NCI-H524 treated with DMSO at 0.1 percent for 48 hours (cell line): ENCODE data around the gene WDPCP.
"Not testable (repeated sequence)": the region's sequence is repeated elsewhere in the genome, so short reads cannot be mapped to it uniquely, and the experiment has no call there.

Source experiments
- DNase-seq: peaks from one replicate; lab custom pipeline; 2025; lab: John Stamatoyannopoulos, UW

Gene WDPCP

GRCh38 chr2:63539416-63540162, 48.7 kb downstream of the WDPCP start:
- no peak for DNase-seq

GRCh38 chr2:63538390-63538789, 49.9 kb downstream of the WDPCP start:
- no peak for DNase-seq

- DNase-seq = no peak
These were observed 51.0 kb downstream of the WDPCP start for GRCh38 chr2:63537306-63537705.

GRCh38 chr2:63530704-63531279, 57.5 kb downstream of the WDPCP start:
- no peak for DNase-seq

- no peak for DNase-seq
These were observed 62.4 kb downstream of the WDPCP start for GRCh38 chr2:63525905-63526304.

- DNase-seq = no peak
These were observed 65.3 kb downstream of the WDPCP start for GRCh38 chr2:63522950-63523349.

GRCh38 chr2:63520793-63521192, 67.5 kb downstream of the WDPCP start:
- no peak for DNase-seq

- DNase-seq = no peak
These were observed 73.5 kb downstream of the WDPCP start for GRCh38 chr2:63514781-63515180.

- no peak for DNase-seq
These were observed 74.0 kb downstream of the WDPCP start for GRCh38 chr2:63514237-63514716.

- no peak for DNase-seq
These were observed 82.0 kb downstream of the WDPCP start for GRCh38 chr2:63506320-63506719.

- DNase-seq = no peak
These were observed 84.5 kb downstream of the WDPCP start for GRCh38 chr2:63503818-63504217.

- no peak for DNase-seq
These were observed 87.9 kb downstream of the WDPCP start for GRCh38 chr2:63500398-63500797.

- DNase-seq = no peak
These were observed 90.7 kb downstream of the WDPCP start for GRCh38 chr2:63497576-63497975.

- DNase-seq = no peak
These were observed 93.3 kb downstream of the WDPCP start for GRCh38 chr2:63494968-63495367.

- no peak for DNase-seq
These were observed 94.2 kb downstream of the WDPCP start for GRCh38 chr2:63494100-63494499.

GRCh38 chr2:63488118-63488713, 100.1 kb downstream of the WDPCP start:
- no peak for DNase-seq

- no peak for DNase-seq
These were observed 101.4 kb downstream of the WDPCP start for GRCh38 chr2:63486861-63487290.

- DNase-seq = no peak
These were observed 103.4 kb downstream of the WDPCP start for GRCh38 chr2:63484901-63485300.

- no peak for DNase-seq
These were observed 103.8 kb downstream of the WDPCP start for GRCh38 chr2:63484481-63484880.

- no peak for DNase-seq
These were observed 110.6 kb downstream of the WDPCP start for GRCh38 chr2:63477686-63478085.

GRCh38 chr2:63469313-63469712, 119.0 kb downstream of the WDPCP start:
- not testable (repeated sequence) for DNase-seq

- DNase-seq = no peak
These were observed 122.6 kb downstream of the WDPCP start for GRCh38 chr2:63465633-63466032.

- no peak for DNase-seq
These were observed 125.1 kb downstream of the WDPCP start for GRCh38 chr2:63463142-63463541.
